WTC11 (cell line): ENCODE results near the gene GCG. TPM values are rescaled to one million over a fixed set of nuclear protein-coding genes. Genes with fewer than 3 reads are reported as not detected.

ENCODE experiments used
- ATAC-seq: fragments of 200-7000 bp; cut with Tn5 transposase; 2 replicates; pipeline ENCODE4 v1.10.0; 2021; ENCODE audit warnings: mild to moderate bottlenecking, moderate library complexity
- CTCF ChIA-PET: fragments of 300-600 bp; sonication (Branson Sonifier 250); formaldehyde crosslinking; loops from one replicate; lab custom pipeline; 2021; ENCODE audit warnings: antibody characterized with exemption; lab: Charles Lee
- POLR2A ChIA-PET: fragments of 350-600 bp; sonication (Branson Sonifier 250); formaldehyde crosslinking; loops from one replicate; lab custom pipeline; 2021; ENCODE audit warnings: antibody characterized with exemption; lab: Charles Lee
- DNase-seq: peaks from one replicate; pipeline ENCODE4 v3.0.0; 2021; ENCODE audit warnings: low spot score
- H3K27ac Mint-ChIP-seq: 2 replicates; pipeline ENCODE4 v1.8.0; 2021; ENCODE audit warnings: mixed read lengths
- H3K27me3 Mint-ChIP-seq: 2 replicates; pipeline ENCODE4 v1.8.0; 2021; ENCODE audit warnings: low read depth, mild to moderate bottlenecking, moderate library complexity, mixed read lengths
- H3K36me3 Mint-ChIP-seq: 2 replicates; pipeline ENCODE4 v1.8.0; 2021; ENCODE audit warnings: mixed read lengths
- H3K4me1 Mint-ChIP-seq: 2 replicates; pipeline ENCODE4 v1.8.0; 2022; ENCODE audit warnings: mixed read lengths
- H3K4me3 Mint-ChIP-seq: 2 replicates; pipeline ENCODE4 v1.8.0; 2021; ENCODE audit warnings: mild to moderate bottlenecking, moderate library complexity, mixed read lengths
- H3K9me3 Mint-ChIP-seq: 2 replicates; pipeline ENCODE4 v1.8.0; 2021; ENCODE audit warnings: mixed read lengths
- ATF3 ChIP-seq: sonication (generic); formaldehyde crosslinking; conservative IDR thresholded peaks from 2 replicates; pipeline ENCODE4 v1.8.1; 2022; ENCODE audit warnings: mild to moderate bottlenecking, missing genetic modification reagents
- CDX4 ChIP-seq: fragments of 250-450 bp; sonication (Bioruptor Pico); IDR thresholded peaks from 2 replicates; pipeline ENCODE4 v1.9.0; 2021; ENCODE audit warnings: moderate library complexity, mild to moderate bottlenecking, inconsistent platforms, borderline replicate concordance
- E2F4 ChIP-seq: sonication (generic); formaldehyde crosslinking; IDR thresholded peaks from 2 replicates; pipeline ENCODE4 v1.8.1; 2022; ENCODE audit warnings: low read depth, mild to moderate bottlenecking, moderate library complexity, missing genetic modification reagents, borderline replicate concordance
- ELF4 ChIP-seq: sonication (generic); formaldehyde crosslinking; IDR thresholded peaks from 2 replicates; pipeline ENCODE4 v1.8.1; 2022; ENCODE audit warnings: low read depth, mild to moderate bottlenecking, moderate library complexity, missing genetic modification reagents
- FOXK1 ChIP-seq: sonication (generic); formaldehyde crosslinking; IDR thresholded peaks from 2 replicates; pipeline ENCODE4 v1.8.0; 2022; ENCODE audit warnings: mild to moderate bottlenecking, moderate library complexity, missing genetic modification reagents
- GTF2I ChIP-seq: fragments of 250-450 bp; sonication (Bioruptor Pico); conservative IDR thresholded peaks from 2 replicates; pipeline ENCODE4 v1.4.0; 2021; ENCODE audit warnings: mild to moderate bottlenecking
- NFATC4 ChIP-seq: fragments of 250-450 bp; sonication (Bioruptor Pico); IDR thresholded peaks from 2 replicates; pipeline ENCODE4 v1.9.0; 2021; ENCODE audit warnings: mild to moderate bottlenecking
- PRRX2 ChIP-seq: fragments of 250-450 bp; sonication (Bioruptor Pico); IDR thresholded peaks from 2 replicates; pipeline ENCODE4 v1.8.0; 2021; ENCODE audit warnings: mild to moderate bottlenecking
- RORB ChIP-seq: fragments of 250-450 bp; sonication (Bioruptor Pico); IDR thresholded peaks from 2 replicates; pipeline ENCODE4 v1.9.0; 2021; ENCODE audit warnings: mild to moderate bottlenecking
- SMAD3 ChIP-seq: sonication (generic); formaldehyde crosslinking; IDR thresholded peaks from 2 replicates; pipeline ENCODE4 v1.8.0; 2022; ENCODE audit warnings: missing genetic modification reagents, mild to moderate bottlenecking, borderline replicate concordance
- TCF7 ChIP-seq: sonication (generic); formaldehyde crosslinking; IDR thresholded peaks from 2 replicates; pipeline ENCODE4 v1.8.0; 2022; ENCODE audit warnings: mild to moderate bottlenecking, low read depth, missing genetic modification reagents, moderate library complexity
- TP53 ChIP-seq: sonication (generic); formaldehyde crosslinking; IDR thresholded peaks from 2 replicates; pipeline ENCODE4 v1.8.1; 2023; ENCODE audit warnings: mild to moderate bottlenecking, missing genetic modification reagents
- USF1 ChIP-seq: sonication (generic); formaldehyde crosslinking; IDR thresholded peaks from 2 replicates; pipeline ENCODE4 v1.8.0; 2022; ENCODE audit warnings: mild to moderate bottlenecking, missing genetic modification reagents
- ZNF219 ChIP-seq: sonication (generic); formaldehyde crosslinking; IDR thresholded peaks from 2 replicates; pipeline ENCODE4 v1.8.0; 2023; ENCODE audit warnings: missing genetic modification reagents, mild to moderate bottlenecking, borderline replicate concordance
- ZNF232 ChIP-seq: sonication (generic); formaldehyde crosslinking; IDR thresholded peaks from 2 replicates; pipeline ENCODE4 v1.8.0; 2022; ENCODE audit warnings: mild to moderate bottlenecking, missing genetic modification reagents
- ZNF423 ChIP-seq: fragments of 250-450 bp; sonication (Bioruptor Pico); IDR thresholded peaks from 2 replicates; pipeline ENCODE4 v2.1.2; 2022; ENCODE audit warnings: mild to moderate bottlenecking, moderate library complexity
- ZNF671 ChIP-seq: fragments of 250-450 bp; sonication (Bioruptor Pico); IDR thresholded peaks from 2 replicates; pipeline ENCODE4 v1.8.0; 2021; ENCODE audit warnings: mild to moderate bottlenecking
- total RNA-seq: library from RNA; stranded (reverse); gene quantifications from 3 replicates; pipeline ENCODE4 v1.2.3, GENCODE V29; 2021
- TF ChIP-seq, protein P1 (sequence below): sonication (generic); formaldehyde crosslinking; IDR thresholded peaks from 2 replicates; pipeline ENCODE4 v1.8.0; 2022; ENCODE audit warnings: mild to moderate bottlenecking, missing genetic modification reagents
- TF ChIP-seq, protein P2 (sequence below): fragments of 200-600 bp; IDR thresholded peaks from 2 replicates; pipeline ENCODE4 v1.8.0; 2022; ENCODE audit warnings: antibody characterized with exemption
- TF ChIP-seq, protein P3 (sequence below): sonication (generic); formaldehyde crosslinking; IDR thresholded peaks from 2 replicates; pipeline ENCODE4 v1.8.1; 2023; ENCODE audit warnings: mild to moderate bottlenecking, missing genetic modification reagents
- TF ChIP-seq, protein P4 (sequence below): sonication (generic); formaldehyde crosslinking; IDR thresholded peaks from 2 replicates; pipeline ENCODE4 v1.8.0; 2023; ENCODE audit warnings: mild to moderate bottlenecking, missing genetic modification reagents
- TF ChIP-seq, protein P5 (sequence below): sonication (generic); formaldehyde crosslinking; IDR thresholded peaks from 2 replicates; pipeline ENCODE4 v1.8.0; 2023; ENCODE audit warnings: missing genetic modification reagents, mild to moderate bottlenecking, borderline replicate concordance

Gene GCG
- total RNA-seq, 1 experiment from 2014 or later, result not detected

DNA sequence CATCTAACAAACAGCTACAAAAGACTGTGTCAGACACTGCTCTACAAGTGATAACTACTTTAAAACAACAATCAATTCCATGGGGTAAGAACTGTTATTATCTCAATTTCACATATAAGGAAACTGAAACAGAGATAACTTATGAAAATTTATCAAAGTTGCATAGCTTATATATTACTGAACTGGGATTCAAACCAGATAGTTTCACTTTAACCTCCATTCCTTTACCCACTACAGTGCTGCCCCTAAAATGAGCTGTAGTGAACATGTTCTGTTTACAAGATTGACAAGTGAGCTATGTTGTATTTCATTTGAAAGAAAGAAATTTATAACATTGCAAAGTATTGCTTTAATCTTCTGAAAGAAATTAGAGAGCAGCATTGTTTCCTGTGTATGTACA lies 14.1 kb upstream of the GCG start:
- TF ChIP-seq ELF4 (CRISPR knock-in tag), result no peak
- TF ChIP-seq E2F4 (CRISPR knock-in tag), result no peak
- no peak for TF ChIP-seq ATF3 (CRISPR knock-in tag)
- TF ChIP-seq NFATC4 (CRISPR knock-in tag), result no peak
- TF ChIP-seq TCF7 (CRISPR knock-in tag), result no peak
- no peak for TF ChIP-seq FOXK1 (CRISPR knock-in tag)
- TF ChIP-seq TP53, result no peak
- no peak for TF ChIP-seq GTF2I
- no peak for TF ChIP-seq ZNF671
- H3K4me3 Mint-ChIP-seq, result no peak overlapping the region
- DNase-seq (no peak), ATAC-seq (no peak)
- no peaks in the 10 kb centered on the region for H3K36me3 Mint-ChIP-seq
- ChIA-PET POLR2A (no interaction called here), CTCF (no interaction called here)
- H3K27ac Mint-ChIP-seq, result no peak overlapping the region
- no peaks in the 10 kb centered on the region for H3K9me3 Mint-ChIP-seq
- no peaks in the 10 kb centered on the region for H3K27me3 Mint-ChIP-seq
- H3K4me1 Mint-ChIP-seq, result peaks cover 8% of the 10 kb centered on the region

GRCh38 chr2:162164802-162165201 lies 12.8 kb upstream of the GCG start:
- Mint-ChIP-seq H3K4me3 (no peak overlapping the region), H3K9me3 (no peaks in the 10 kb centered on the region), H3K4me1 (no peaks in the 10 kb centered on the region), H3K27me3 (no peaks in the 10 kb centered on the region), H3K27ac (no peak overlapping the region), H3K36me3 (no peaks in the 10 kb centered on the region)
- no peak for ATAC-seq
- DNase-seq, result no peak
- ChIA-PET POLR2A (no interaction called here), CTCF (no interaction called here)
- TF ChIP-seq, protein P1, sequence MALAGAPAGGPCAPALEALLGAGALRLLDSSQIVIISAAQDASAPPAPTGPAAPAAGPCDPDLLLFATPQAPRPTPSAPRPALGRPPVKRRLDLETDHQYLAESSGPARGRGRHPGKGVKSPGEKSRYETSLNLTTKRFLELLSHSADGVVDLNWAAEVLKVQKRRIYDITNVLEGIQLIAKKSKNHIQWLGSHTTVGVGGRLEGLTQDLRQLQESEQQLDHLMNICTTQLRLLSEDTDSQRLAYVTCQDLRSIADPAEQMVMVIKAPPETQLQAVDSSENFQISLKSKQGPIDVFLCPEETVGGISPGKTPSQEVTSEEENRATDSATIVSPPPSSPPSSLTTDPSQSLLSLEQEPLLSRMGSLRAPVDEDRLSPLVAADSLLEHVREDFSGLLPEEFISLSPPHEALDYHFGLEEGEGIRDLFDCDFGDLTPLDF (CRISPR knock-in tag), result no peak
- TF ChIP-seq PRRX2 (CRISPR knock-in tag), result no peak
- TF ChIP-seq SMAD3, result no peak
- no peak for TF ChIP-seq CDX4 (CRISPR knock-in tag)
- TF ChIP-seq RORB (CRISPR knock-in tag), result no peak
- no peak for TF ChIP-seq ZNF423 (CRISPR knock-in tag)
- TF ChIP-seq, protein P2, sequence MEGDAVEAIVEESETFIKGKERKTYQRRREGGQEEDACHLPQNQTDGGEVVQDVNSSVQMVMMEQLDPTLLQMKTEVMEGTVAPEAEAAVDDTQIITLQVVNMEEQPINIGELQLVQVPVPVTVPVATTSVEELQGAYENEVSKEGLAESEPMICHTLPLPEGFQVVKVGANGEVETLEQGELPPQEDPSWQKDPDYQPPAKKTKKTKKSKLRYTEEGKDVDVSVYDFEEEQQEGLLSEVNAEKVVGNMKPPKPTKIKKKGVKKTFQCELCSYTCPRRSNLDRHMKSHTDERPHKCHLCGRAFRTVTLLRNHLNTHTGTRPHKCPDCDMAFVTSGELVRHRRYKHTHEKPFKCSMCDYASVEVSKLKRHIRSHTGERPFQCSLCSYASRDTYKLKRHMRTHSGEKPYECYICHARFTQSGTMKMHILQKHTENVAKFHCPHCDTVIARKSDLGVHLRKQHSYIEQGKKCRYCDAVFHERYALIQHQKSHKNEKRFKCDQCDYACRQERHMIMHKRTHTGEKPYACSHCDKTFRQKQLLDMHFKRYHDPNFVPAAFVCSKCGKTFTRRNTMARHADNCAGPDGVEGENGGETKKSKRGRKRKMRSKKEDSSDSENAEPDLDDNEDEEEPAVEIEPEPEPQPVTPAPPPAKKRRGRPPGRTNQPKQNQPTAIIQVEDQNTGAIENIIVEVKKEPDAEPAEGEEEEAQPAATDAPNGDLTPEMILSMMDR, result no peak
- TF ChIP-seq, protein P3, sequence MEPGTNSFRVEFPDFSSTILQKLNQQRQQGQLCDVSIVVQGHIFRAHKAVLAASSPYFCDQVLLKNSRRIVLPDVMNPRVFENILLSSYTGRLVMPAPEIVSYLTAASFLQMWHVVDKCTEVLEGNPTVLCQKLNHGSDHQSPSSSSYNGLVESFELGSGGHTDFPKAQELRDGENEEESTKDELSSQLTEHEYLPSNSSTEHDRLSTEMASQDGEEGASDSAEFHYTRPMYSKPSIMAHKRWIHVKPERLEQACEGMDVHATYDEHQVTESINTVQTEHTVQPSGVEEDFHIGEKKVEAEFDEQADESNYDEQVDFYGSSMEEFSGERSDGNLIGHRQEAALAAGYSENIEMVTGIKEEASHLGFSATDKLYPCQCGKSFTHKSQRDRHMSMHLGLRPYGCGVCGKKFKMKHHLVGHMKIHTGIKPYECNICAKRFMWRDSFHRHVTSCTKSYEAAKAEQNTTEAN (CRISPR knock-in tag), result no peak
- no peak for TF ChIP-seq ZNF232 (CRISPR knock-in tag)
- no peak for TF ChIP-seq ZNF671
- TF ChIP-seq, protein P4, sequence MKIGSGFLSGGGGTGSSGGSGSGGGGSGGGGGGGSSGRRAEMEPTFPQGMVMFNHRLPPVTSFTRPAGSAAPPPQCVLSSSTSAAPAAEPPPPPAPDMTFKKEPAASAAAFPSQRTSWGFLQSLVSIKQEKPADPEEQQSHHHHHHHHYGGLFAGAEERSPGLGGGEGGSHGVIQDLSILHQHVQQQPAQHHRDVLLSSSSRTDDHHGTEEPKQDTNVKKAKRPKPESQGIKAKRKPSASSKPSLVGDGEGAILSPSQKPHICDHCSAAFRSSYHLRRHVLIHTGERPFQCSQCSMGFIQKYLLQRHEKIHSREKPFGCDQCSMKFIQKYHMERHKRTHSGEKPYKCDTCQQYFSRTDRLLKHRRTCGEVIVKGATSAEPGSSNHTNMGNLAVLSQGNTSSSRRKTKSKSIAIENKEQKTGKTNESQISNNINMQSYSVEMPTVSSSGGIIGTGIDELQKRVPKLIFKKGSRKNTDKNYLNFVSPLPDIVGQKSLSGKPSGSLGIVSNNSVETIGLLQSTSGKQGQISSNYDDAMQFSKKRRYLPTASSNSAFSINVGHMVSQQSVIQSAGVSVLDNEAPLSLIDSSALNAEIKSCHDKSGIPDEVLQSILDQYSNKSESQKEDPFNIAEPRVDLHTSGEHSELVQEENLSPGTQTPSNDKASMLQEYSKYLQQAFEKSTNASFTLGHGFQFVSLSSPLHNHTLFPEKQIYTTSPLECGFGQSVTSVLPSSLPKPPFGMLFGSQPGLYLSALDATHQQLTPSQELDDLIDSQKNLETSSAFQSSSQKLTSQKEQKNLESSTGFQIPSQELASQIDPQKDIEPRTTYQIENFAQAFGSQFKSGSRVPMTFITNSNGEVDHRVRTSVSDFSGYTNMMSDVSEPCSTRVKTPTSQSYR (CRISPR knock-in tag), result no peak
- TF ChIP-seq USF1 (CRISPR knock-in tag), result no peak
- TF ChIP-seq, protein P5, sequence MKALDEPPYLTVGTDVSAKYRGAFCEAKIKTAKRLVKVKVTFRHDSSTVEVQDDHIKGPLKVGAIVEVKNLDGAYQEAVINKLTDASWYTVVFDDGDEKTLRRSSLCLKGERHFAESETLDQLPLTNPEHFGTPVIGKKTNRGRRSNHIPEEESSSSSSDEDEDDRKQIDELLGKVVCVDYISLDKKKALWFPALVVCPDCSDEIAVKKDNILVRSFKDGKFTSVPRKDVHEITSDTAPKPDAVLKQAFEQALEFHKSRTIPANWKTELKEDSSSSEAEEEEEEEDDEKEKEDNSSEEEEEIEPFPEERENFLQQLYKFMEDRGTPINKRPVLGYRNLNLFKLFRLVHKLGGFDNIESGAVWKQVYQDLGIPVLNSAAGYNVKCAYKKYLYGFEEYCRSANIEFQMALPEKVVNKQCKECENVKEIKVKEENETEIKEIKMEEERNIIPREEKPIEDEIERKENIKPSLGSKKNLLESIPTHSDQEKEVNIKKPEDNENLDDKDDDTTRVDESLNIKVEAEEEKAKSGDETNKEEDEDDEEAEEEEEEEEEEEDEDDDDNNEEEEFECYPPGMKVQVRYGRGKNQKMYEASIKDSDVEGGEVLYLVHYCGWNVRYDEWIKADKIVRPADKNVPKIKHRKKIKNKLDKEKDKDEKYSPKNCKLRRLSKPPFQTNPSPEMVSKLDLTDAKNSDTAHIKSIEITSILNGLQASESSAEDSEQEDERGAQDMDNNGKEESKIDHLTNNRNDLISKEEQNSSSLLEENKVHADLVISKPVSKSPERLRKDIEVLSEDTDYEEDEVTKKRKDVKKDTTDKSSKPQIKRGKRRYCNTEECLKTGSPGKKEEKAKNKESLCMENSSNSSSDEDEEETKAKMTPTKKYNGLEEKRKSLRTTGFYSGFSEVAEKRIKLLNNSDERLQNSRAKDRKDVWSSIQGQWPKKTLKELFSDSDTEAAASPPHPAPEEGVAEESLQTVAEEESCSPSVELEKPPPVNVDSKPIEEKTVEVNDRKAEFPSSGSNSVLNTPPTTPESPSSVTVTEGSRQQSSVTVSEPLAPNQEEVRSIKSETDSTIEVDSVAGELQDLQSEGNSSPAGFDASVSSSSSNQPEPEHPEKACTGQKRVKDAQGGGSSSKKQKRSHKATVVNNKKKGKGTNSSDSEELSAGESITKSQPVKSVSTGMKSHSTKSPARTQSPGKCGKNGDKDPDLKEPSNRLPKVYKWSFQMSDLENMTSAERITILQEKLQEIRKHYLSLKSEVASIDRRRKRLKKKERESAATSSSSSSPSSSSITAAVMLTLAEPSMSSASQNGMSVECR (CRISPR knock-in tag), result no peak
- no peak for TF ChIP-seq ZNF219
